ENCODE data around the gene APOBEC3H.

APOBEC3H gene

GRCh38 chr22:39139933-39140332 lies 42.9 kb downstream of the APOBEC3H start:
- peaks cover 18% of the 10 kb centered on the region for H3K27me3 ChIP-seq (ENCODE audit: control insufficient read depth, low read length)
- peaks cover 10% of the 10 kb centered on the region for H3K4me1 ChIP-seq (ENCODE audit: control insufficient read depth, low read length)
- no peaks in the 10 kb centered on the region for H3K79me2 ChIP-seq (ENCODE audit: control insufficient read depth, low read length)
- no peak overlapping the region for H3K4me3 ChIP-seq (ENCODE audit: low read length)
- no peak for TF ChIP-seq CTCF (IDR thresholded peaks at IDR 0.05; ENCODE audit: low read depth, low read length, poor library complexity, severe bottlenecking)
- no peak for TF ChIP-seq EZH2phosphoT487 (IDR thresholded peaks at IDR 0.05; ENCODE audit: borderline replicate concordance, low read length)
- no peaks in the 10 kb centered on the region for H3K9me2 ChIP-seq (replicated peaks; ENCODE audit: control insufficient read depth, low read length)
- no peaks in the 10 kb centered on the region for H4K20me1 ChIP-seq (ENCODE audit: control insufficient read depth, insufficient read depth, low read depth, low read length)
- no peak overlapping the region for H3K4me2 ChIP-seq (ENCODE audit: low read length)
- H3K36me3 ChIP-seq (ENCODE audit: control insufficient read depth, low read length) = no peaks in the 10 kb centered on the region
- no peaks in the 10 kb centered on the region for H3F3A ChIP-seq (ENCODE audit: control insufficient read depth, insufficient read depth)
- H3K9me3 ChIP-seq (ENCODE audit: control insufficient read depth, insufficient read depth, low read length) = no peaks in the 10 kb centered on the region
- H3K27ac ChIP-seq (ENCODE audit: low read depth, low read length) = no peak overlapping the region

DNA sequence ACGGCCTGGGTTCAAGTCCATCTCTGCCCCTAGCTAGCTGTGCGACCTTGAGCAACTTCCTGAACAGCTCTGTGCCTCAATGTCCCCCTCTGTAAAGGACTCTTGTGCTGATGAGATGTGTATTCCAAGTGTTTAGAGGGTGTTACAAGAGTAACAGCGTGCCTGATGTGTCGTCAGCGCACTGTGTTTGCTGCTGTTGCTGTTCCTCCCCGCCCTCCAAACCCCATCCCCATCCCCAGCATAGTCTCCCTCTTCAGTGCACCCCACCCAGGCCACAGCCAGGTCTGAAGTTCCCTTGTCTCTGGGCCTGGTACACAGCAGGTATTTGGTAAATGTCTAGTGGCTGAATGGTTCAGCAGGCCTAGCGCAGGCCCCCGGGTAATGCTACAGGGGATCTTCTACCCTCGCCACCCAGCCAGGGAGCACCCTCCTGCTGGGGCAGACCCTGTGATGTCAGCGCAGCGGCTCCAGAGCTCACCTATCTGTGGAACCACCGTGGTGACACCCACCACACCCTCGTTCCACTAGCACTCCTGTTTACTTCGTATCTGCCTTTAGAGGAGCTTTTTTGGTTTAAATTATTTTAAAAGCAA lies 45.1 kb downstream of the APOBEC3H start:
- Histone ChIP-seq H4K20me1 (ENCODE audit: control insufficient read depth, insufficient read depth, low read depth, low read length) (no peaks in the 10 kb centered on the region), H3K4me3 (ENCODE audit: low read length) (no peak overlapping the region), H3K4me1 (ENCODE audit: control insufficient read depth, low read length) (peaks cover 20% of the 10 kb centered on the region), H3K9me2 (replicated peaks; ENCODE audit: control insufficient read depth, low read length) (no peaks in the 10 kb centered on the region), H3K27me3 (ENCODE audit: control insufficient read depth, low read length) (peaks cover 20% of the 10 kb centered on the region), H3K79me2 (ENCODE audit: control insufficient read depth, low read length) (no peaks in the 10 kb centered on the region), H3K4me2 (ENCODE audit: low read length) (no peak overlapping the region), H3K9me3 (ENCODE audit: control insufficient read depth, insufficient read depth, low read length) (no peaks in the 10 kb centered on the region), H3K36me3 (ENCODE audit: control insufficient read depth, low read length) (no peaks in the 10 kb centered on the region), H3K27ac (ENCODE audit: low read depth, low read length) (no peak overlapping the region), H3F3A (ENCODE audit: control insufficient read depth, insufficient read depth) (0 out of 2 replicates have a peak, but pooled peaks cover 5% of the 10 kb centered on the region)
- TF ChIP-seq EZH2phosphoT487 (IDR thresholded peaks at IDR 0.05; ENCODE audit: borderline replicate concordance, low read length) = no peak
- TF ChIP-seq CTCF (IDR thresholded peaks at IDR 0.05; ENCODE audit: low read depth, low read length, poor library complexity, severe bottlenecking) = no peak

DNA sequence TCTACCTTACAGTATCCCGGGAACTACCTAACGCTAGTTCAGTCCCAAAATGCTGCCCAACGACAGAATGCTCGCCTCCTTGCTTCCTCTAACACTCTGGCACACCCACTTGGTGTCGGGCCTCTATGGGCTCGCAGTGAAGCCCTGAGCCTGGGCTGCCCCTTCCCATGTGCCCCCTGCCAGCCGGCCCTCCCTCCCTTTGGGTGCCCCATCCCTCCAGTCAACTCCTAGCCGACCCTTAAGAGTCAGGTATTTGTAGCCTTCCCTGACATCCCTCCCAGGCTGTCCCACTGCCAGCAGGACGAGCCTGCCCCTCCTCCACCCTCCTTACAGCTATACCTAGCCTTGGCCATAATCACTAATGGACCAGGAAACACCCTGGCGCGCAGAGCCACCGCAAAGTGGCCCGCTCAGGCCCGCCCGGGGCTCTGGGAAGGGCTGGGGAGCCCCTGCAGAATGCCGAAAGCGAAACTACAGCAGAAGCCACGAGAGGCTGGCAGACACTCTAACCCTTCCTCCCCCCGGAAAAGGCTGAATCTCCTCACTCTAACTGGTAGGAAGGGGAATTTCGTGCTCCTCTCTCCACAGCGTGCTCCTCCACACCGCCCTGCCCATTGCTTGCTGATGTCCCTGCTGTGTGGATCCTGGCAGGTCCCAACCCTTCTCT lies 47.2 kb downstream of the APOBEC3H start:
- Histone ChIP-seq H3K9me2 (replicated peaks; ENCODE audit: control insufficient read depth, low read length) (no peaks in the 10 kb centered on the region), H3K27me3 (ENCODE audit: control insufficient read depth, low read length) (peaks cover 20% of the 10 kb centered on the region), H3K9me3 (ENCODE audit: control insufficient read depth, insufficient read depth, low read length) (no peaks in the 10 kb centered on the region), H3F3A (ENCODE audit: control insufficient read depth, insufficient read depth) (0 out of 2 replicates have a peak, but pooled peaks cover 5% of the 10 kb centered on the region), H4K20me1 (ENCODE audit: control insufficient read depth, insufficient read depth, low read depth, low read length) (no peaks in the 10 kb centered on the region), H3K4me3 (ENCODE audit: low read length) (peak overlapping the region; percentile 84), H3K79me2 (ENCODE audit: control insufficient read depth, low read length) (no peaks in the 10 kb centered on the region), H3K4me1 (ENCODE audit: control insufficient read depth, low read length) (peaks cover 31% of the 10 kb centered on the region), H3K4me2 (ENCODE audit: low read length) (peak overlapping the region; percentile 91), H3K27ac (ENCODE audit: low read depth, low read length) (no peak overlapping the region), H3K36me3 (ENCODE audit: control insufficient read depth, low read length) (no peaks in the 10 kb centered on the region)
- TF ChIP-seq EZH2phosphoT487 (IDR thresholded peaks at IDR 0.05; ENCODE audit: borderline replicate concordance, low read length) = no peak
